GM19395 (cell line): ENCODE results near the gene PCBP3.
"Not testable (repeated sequence)": the region's sequence is repeated elsewhere in the genome, so short reads cannot be mapped to it uniquely, and the experiment has no call there.

Source experiments
- ATAC-seq: cut with Tn5 transposase; IDR thresholded peaks from one replicate; pipeline ENCODE4 v1.9.1; 2021; ENCODE audit warnings: mild to moderate bottlenecking, moderate library complexity; ENCODE audit not compliant: unreplicated experiment

PCBP3 gene

DNA sequence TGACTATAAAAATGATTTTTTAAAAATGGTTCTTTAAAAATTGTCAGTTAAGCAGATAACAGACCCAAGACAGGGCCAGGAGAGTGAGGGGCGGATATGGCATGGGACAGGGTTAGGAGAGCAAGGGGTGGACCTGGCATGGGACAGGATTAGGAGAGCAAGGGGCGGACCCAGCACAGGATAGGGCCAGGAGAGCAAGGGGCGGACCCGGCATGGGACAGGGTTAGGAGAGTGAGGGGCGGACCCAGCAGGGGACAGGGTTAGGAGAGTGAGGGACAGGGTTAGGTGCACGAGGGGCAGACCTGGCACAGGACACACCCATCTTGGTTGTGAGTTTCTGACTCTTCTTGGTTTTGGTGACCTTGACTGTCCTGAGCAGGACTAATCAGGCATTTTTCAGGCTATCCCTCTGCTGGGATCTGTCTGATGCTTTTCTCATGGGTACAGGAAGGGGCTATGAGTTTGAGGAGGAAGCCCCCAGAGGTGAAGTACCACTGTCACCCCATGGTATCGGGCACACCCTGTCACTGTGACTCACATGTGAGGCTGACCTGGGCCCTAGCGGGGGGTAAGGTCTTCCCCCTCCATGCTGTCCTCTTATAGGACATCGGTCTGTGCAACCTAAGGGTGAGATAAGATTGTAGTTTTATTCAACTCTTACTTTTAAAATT lies 179.0 kb downstream of the PCBP3 start:
- ATAC-seq: no peak

DNA sequence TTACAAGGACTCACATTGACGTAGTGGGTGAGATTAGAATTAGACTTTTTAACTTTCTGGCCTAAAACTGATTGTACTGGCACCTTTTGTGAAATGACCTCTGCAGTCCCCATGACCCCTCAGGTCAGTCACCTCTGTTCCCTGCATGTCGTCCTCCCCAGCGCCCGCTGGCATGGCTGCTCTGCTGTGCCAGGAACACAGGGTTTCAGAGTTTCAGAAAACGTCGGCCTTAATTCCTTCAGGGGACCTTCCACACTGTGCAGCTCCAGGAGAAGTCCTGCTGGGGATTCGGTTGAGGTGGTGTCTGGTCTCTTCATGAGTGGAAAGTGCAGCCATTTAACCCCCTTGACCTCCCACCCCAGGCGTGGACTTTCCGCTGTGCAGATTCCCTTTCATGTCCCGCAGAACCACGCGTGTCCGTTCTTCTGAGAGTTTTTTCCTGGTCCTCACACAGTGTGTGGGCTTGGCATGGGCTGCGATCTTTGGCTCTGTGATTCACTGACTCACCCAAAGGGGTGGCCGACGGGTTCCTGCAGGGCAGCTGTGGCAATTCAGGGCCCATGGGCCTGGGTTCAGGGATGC lies 179.7 kb downstream of the PCBP3 start:
- ATAC-seq: no peak

DNA sequence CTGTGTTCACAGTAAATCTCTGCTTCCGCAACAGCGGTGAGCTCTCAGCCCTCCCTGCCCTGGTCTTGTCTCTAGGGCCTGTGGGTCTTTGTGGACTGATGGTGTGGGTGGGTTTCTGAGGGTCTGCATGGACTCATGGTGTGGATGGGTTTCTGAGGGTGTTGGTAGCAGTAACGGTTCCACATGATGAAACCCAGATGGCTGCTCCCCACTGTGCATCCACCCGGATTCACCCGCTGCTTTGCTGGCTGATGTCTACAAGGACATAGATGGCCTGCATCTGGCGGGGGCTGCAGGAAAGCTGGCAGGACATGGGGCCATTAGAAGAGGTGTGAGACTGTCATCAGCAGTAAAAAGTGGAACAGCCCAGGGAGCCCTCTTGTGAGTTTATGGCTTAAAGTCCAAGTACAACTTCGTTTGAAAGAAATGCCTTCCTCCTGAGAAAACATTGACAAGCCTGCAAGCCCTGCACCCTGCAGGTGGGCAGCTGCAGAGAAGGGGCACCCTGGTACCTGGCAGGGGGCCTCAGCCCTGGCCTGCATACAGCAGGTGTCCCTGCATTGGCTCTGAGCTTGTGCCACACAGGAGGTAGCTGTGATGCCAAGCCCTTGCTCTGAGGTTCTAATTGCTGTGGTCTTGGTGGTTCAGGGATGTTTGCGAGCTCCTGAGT lies 181.2 kb downstream of the PCBP3 start:
- ATAC-seq: no peak

DNA sequence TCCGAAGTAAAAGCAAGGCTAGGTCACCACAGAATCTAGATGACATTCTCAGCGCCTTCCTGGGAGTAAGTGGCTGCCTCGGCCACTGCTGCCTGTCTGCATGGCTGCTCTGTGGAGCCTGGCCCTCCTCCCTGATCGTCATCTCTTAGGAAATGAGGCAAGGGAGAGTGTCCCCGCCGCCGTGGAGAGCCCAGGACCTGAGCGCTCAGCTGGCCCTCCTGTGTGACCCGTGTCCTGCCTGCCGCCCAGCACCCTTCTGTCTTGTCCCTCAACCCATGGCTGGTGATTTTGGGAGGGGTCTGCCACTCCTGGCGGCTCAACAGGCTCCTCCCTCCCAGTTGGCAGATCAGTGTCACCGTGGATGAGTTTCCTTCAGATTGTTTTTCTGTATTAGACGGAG lies 181.7 kb downstream of the PCBP3 start:
- ATAC-seq: no peak

DNA sequence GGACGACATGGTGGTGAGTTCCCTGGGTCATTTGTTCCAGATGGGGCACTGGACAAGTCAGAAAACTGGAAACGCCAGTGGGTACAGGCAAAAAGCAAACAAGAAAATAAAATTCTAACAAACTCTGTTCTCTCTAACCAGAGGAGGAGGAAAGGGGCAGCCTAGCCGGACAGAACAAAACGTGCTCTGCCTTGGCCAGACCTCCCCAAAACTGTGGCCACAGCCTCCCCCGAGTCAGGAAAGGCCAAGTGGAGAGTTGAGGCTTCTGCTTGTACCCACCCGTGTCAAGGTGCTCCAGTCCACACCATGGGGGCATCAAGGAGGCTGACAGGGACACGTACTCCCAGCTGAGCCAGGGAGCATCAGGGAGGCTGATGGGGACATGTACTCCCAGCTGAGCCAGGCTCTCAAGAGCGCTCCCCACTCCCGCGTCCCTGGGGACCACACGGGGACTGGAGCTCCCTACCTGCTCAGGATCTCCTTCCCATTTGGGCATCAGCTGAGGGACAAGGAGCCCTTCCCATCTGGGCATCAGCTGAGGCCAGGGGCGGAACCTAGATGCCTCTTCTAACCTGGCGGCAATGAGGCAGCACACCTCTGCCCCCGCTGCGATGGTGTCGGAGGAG lies 183.3 kb downstream of the PCBP3 start:
- no peak for ATAC-seq

DNA sequence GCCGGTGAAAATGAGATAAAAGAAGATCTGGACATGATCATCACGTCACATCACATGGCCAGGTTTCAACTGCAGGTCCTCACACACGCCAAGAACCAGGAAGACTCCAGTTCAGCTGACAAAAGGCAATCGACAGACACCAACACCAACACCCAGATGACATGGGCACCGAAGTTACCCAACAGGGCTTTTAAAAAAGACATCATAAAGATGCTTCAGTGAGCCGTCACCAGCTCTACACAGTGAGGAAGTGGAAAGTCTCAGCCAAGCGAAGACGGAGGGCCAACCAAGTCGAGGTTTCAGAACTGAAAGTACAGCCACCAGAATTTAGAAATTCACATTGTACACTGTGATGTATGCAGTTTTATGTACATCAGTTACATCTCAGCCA lies 183.8 kb downstream of the PCBP3 start:
- no peak for ATAC-seq

DNA sequence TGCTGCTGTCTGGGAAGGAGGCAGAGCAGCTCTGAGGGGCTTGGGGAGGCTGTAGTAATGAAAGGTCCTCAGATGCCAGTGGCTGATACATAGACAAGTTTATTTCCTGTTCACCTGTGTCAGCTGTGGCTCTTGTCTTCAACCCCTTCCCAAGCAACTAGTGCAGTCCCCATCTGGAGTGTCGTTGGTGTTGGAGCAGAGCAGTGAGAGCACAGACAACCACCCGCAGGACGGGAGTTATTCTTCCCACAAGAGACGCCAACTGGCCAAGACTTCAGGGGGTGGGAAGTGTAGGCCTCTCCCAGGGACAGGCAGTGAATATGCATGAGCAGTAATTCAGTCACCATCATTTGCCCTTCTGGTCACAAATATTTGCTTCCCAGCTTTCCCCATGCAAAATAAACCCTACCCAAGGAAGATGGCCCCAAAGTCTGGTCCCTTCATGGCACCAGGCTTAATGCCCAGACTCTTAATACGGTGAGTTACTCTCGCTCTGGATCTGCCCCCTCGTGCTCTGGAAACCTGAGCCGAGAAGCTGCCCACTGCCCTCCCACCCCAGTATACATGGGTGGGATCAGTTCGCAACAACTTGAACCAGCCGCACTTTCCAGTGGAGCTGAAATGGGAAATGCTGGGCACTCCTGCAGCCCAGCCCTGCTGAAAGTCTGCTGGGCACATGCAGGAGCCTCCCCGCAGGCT lies 184.5 kb downstream of the PCBP3 start:
- ATAC-seq: no peak

DNA sequence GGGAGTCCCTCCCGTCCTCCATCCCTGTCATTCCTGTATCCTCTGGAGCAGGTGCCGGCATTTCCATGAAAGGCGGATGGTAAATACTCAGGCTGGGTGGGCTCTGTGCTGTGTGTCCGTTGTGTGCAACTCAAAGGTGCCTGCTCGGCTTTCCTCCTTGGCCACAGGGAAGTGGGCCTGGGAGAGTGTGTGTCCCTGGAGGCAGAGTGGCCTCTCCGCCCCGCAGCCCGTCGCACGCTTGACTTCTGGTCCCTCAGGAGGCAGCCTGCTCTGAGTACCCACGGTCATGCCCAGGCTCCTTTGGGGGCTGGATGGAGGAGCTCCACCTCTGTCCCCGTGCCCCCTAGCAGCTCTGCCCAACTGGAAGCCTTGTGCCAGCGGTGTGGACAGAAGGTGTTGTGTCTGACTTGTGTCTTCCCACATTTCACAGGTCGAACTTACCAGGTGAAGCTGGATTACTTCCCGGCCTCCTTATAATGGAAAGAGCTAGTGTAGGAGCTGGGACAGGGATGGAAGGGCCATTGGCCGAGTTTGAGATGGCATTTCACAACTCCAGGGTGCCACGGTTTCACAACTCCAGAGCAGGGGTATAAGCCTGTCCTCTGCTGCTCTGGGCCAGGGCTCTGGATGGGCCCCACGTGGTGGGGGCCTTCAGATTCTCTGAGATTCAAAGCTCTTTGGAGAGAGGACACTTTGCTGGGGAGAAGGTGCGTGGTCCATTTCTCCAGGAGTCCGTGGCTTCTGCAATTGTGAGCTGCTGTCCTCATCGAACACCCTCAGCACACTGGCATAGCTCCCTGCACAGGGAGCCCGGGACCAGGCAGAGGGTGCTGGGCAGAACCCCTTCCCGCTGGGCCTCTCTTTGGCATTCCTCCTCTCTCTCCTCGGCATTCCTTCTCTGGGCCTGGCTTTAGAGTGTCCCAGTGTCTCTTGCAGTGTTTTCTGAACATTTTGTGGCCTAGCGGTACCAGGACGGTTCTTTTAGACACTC lies 185.3 kb downstream of the PCBP3 start:
- ATAC-seq: no peak

DNA sequence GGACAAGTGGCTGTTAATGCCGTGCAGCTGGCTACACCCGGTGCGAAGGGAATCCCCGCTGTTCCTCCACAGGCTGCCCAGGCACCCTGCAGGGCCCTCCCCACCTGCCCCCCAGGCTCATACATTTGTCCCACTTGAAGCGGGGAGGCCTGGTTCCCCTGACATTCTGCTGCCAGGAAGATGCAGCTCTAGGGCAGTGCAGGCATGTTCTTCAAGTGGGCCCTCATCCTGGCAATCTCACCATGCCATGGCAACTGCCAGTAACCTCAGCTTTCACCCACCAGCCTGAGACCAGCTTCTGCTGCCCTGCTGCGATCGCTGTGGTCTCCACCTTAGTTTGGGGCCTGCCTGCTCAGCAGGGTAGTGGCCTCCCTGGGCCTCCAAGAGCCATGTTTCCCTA lies 186.1 kb downstream of the PCBP3 start:
- no peak for ATAC-seq

DNA sequence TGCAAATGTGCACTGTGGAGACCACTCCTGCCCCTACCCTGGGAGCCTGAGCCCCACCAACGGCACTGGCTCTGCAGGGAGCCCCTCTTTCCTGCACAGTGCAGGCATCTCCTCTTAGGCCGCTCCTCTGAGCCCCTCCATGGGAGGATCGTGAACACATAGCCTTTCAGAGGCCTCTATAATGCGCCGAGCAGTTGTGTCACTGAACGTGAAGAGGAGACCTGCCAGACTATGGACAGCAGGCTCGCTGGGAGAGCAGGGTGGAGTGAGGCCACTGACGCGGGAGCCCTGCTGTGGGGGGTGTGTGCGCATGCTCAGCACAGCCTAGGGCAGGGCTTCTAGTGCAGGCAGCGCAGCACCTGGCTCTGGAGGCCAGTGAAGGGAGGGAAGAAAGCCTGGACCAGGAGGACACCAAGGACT lies 186.7 kb downstream of the PCBP3 start:
- ATAC-seq: no peak

DNA sequence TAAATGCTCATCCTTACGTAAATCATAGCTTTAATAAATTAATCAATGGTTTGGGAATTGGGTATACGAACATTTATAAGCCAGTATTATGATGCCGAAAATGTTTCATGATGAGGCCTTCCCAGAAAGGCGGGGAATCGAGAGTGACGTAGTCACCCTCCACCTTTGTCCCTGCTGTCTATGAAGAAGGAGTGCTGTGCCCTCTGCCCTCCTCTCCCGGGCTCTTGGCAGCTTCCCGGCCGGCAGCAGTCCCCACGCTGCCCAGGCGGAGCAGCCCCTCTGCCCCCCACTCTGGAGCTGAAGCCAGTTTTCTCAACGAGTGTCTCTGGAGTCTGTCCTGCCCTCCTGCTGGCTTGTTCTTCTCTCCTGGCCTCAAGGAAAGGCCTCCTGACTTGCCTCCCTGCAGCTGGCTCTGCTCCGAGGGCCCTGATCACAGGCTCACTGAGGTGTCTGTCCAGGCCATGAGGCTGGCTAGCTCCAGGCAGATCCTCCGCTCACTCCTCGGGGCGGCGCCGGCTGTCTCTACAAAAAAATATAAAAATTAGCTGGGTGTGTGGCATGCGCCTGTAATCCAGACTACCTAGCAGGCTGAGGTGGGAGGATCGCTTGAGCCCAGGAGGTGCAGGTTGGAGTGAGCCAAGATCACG lies 187.3 kb downstream of the PCBP3 start:
- no peak for ATAC-seq

DNA sequence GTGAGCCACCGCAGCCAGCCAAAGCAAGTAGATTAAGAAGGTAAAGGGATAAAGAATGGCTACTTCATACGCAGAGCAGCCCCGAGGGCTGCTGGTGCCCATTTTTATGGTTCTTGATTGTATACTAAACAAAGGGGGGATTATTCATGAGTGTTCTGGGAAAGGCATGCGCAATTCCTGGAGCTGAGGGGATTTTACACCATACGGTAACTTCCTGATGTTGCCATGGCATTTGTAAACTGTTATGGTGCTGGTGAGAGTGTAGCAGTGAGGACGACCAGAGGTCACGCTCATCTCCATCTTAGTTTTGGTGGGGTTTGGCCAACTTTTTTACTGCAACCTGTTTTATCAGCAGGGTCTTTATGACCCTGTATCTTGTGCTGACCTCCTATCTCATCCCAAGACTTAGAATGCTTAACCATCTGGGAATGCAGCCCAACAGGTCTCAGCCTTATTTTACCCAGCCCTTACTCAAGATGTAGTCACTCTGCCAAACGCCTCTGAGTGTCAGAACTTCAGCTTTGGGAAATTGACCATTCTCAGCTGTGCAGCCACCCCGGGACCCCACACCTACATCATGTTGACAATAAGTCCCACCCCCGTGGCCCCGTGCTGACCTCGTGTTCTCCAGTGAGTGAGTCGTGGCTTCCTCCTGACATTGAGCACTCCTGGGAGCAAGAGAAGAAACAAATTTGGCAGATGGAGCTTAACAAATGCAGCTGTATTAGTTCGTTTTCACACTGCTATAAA lies 188.6 kb downstream of the PCBP3 start:
- ATAC-seq: no peak

DNA sequence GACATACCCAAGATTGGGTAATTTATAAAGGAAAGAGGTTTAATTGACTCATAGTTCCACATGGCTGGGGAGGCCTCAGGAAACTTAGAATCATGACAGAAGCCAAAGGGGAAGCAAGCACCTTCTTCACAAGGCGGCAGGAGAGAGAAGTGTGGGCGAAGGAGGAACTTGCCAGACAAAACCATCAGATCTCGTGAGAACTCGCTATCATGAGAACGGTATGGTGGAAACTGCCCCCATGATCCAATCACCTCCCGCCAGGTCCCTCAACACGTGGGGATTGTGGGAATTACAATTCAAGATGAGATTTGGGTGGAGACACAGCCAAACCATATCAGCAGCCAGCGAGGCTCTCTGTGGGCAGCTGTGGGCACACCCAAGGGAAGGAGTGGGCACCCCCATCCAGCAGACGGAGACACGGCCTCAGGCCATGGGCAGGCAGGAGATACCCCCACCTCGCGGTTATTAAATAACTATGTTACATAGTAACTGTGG lies 189.3 kb downstream of the PCBP3 start:
- ATAC-seq: not testable (repeated sequence)

DNA sequence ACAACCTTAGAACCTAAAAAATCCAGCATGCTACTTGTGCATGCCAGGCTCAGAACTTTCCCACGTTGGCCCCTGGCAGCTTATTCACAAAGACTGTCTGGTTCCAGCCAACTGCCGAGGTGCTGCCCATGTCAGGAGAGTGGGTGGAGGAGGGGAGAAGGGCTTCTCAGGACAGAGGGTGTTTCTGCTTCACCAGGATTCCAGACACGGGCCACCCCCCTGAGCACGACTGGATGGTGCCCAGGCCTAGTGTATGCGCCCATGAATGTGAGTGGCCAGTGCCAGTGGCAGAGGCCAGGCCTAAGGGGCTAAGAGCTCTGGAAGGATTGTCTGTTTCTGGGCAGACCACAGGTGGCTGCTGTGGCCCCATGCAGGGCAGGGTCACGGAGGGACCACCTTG lies 189.9 kb downstream of the PCBP3 start:
- no peak for ATAC-seq

DNA sequence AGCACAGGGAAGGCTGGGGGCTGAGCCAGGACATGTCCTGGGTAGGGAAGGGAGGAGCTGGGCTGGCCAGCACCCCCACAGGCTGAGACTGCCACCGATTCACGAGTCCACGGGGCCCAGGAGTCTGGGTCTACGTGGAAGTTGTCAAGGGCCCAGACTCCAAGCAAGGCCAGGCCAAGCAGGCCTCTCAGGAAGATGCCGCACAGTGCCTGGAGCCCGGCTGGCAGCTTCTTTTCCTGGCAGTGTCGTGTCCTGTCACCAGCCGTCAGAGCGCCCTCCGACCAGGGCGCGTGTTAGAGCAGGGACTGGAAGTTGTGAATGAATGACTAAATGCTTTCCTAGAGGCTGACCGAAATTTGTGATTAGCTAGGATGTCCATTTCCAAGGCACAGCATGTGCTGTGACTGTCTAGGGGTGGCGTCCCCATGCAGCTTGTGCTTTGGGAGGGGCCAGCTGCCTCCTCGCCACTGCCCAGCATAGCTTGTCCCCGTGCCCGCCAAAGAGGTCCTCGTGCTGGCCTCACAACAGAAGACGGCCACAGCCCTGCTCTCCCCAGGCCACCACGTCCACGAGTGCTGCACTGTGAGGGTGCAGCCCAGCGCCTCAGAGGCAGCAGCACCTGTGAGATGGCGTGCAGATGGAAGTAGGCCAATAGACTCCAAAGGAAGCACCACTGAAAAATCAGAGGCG lies 190.6 kb downstream of the PCBP3 start:
- no peak for ATAC-seq

DNA sequence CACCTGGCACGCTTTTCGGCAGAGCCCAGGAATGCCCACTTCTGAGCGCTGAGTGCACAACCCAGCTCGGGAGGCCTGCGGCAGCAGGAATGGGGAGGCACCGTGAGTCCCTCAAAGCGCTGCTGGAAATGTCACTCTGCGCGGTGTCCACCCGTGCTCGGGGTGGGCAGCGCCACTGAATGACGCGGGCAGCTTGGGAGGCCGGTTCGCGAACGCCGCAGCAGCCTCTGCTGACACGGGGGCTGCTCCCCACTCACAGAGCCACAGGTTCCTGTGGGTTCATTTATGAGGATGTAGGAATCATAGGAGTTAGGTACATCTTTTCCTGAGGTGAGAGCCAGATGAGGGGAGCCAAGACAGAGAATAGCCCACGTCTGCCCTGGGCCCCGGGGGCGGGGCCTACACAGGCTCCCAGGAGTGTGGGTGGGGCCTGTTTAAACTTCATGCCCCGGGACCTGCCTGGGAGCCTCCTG lies 191.3 kb downstream of the PCBP3 start:
- no peak for ATAC-seq

DNA sequence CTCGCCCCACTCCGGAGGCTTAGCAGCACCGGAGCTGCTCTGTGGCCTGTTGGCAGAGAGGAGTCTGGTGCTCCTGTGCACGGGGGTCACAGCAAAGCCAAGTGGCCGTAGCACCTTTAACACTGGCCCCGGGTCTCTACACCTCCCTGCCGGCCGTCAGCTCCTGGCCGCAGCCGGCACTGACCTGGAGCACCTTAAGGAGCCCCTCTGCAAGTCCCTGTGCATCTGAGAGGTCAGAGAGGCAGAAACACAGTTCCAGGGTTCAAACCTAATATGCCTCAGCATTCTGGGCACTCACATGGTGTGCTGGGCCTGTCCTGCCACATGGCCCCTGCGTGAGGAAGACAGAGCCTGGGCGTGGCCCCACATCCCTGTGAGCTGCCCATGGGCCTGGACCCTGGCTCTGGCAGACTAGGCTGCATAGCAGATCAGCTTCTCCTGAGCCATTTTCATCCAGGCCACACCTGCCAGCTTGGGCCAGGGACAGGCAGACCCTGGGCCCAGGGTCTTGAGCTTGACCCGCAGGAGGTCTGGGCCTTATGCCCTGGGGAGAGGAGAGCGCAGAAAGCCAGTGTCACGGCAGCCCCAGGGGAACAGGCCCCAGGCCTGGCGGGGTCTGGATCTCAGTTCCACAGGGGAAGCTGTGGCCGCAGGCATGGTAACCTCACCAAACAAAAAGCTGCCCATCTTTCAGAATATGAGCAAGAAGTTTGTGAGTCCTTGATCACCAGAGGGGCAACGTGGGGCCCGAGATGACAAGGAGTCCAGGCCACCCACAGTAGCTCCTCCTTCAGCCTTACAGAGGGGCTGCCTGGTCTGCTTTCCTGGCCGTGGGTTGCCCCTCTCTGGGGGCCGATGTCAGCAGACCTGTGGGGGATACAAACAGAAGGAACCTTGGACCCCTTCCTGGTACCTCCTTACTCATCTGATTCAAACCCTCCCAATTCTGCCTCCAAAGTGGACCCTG lies 192.1 kb downstream of the PCBP3 start:
- no peak for ATAC-seq
